DMS114 treated with DMSO at 0.1 percent for 48 hours (cell line): ENCODE measurements around the gene RFXANK.
A peak's percentile ranks its signal among the peaks of the same experiment; 100 is the strongest.
"Not testable (repeated sequence)": the region's sequence is repeated elsewhere in the genome, so short reads cannot be mapped to it uniquely, and the experiment has no call there.

ENCODE experiments used
- DNase-seq: peaks from one replicate; lab custom pipeline; 2025; ENCODE audit not compliant: unreplicated experiment; lab: John Stamatoyannopoulos, UW

The RFXANK gene, protein sequence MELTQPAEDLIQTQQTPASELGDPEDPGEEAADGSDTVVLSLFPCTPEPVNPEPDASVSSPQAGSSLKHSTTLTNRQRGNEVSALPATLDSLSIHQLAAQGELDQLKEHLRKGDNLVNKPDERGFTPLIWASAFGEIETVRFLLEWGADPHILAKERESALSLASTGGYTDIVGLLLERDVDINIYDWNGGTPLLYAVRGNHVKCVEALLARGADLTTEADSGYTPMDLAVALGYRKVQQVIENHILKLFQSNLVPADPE

DNA sequence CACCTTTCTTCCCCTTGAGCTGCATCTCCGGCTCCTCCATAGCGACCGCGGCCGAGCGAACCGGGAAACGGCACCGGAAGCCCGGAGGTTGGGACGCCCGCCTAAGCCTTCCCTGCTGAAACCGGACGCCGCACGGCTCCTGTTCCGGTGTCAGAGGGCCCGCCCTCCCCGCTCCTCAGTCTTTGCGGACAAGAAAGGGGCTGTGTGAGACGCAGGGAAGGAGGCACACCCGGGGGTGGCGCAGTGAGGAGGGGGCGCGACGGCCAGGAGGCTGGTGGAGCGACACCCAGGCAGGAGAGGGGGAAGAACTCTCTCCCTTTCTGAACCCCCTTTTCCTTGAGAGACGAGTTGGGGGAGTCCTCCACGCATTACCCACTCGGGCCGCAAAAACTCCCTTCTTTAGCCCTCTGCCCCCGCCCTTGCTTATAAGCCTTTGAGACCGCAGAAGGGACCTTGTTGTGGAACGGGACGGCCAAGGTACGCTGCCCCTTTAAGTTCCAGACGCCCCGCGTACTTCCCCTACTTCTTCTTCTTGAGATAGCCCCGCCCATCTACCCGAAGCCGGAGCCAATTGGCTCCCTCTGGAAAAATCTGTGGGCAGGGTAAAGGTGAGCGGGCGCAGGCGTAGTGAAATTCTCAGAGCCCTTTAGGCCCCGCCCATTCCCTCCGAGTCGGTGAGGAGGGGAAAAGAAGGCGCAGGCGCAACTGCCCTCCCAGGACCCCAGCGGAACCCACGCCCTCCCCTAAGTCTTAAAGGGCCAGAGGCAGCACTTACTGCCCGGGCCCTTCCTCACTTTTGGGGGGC is at the start of gene RFXANK, which contains the start of gene BORCS8:
Gene RFXANK, plus strand, starts transcription at position 181 of the 805 bp plus-strand sequence. CDS start 1,689 bp downstream, outside the sequence.
Gene BORCS8, minus strand, starts transcription at position 75 of the 805 bp plus-strand sequence. Its CDS starts 35 bp downstream, at position 40.
- peak; percentile 99 for DNase-seq

DNA sequence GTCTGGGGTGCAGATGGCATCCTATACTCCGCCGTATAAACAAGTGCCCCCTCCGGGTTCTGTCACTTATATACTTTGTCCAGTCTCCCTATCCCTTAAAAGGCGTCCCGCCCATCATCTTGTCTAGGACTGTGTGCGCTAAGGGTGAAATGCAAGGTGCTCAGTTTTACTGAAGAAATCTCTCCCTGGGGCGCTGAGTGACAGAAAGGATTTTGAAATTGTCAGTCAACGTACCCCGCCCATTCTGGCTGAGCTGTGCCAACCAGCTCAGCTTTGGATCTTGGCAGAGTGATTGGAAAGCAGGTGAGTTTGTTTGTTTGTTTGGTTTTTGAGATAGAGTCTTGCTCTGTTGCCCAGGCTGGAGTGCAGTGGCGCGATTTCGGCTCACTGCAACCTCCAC is 49.7 kb upstream of the RFXANK start:
- no peak for DNase-seq

DNA sequence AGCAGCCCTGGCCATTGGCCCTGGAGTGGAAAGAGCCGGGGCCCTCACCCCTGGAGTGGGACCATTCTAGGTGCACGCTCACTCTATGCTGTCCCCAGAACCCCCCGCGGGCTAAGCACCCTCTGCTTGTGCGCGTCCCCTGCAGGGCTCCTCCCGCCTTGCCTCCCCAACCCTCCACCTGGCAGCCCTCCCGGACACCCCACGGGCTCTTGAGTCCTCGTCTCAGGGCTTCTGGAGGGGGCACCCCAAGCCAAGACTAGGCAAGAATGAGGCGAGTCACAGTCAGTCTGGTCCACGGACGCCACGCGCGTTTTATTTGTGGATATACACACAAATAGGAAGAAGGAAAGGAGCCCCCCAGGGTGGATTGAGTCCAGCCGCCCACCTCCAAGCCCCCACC is 46.8 kb upstream of the RFXANK start:
- DNase-seq, result no peak

DNA sequence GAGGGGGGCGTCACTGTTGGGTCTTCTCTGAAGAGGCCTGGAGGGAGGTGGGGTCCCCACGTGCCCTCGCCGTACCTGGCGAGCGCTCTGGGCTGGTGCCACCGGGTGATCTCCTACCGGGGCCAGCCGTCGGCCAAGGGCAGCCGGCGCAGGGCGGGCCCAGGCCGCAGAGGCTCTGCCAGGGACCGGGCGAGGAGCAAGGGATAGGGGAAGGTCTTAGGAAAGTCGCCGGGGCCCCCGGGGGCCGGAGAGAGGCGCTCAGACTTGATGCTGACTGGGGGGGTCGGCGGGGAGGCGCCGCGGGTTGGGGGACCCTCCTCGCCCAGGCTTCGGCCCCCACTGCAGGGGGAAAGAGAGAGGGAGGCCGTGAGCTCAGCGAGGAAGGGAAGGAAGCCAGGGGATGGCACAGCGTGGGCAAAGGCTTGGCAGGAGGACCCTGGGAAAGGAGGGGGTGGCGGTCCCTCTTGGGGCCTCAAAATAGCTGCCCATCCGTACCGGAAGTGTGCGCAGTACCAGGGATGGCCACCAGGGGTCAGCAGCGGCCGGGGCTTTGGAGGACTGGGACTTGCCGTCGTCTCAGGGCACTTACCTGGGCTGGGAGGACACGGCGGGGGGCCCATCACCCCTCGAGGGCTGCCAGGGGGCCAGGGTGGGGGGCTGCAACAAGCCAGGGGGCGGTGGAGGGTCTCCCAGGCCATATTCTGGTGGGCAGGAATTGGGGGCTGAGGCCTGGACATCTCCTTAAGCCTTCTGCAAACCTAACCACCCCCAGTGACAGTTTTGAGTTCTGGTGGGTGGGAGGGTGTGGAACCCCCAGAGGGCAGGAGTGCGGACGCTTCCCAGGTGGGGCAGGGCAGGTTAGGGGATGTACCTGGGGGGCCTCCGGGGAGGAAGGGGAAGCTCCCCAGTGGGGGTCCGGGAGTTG is 46.1 kb upstream of the RFXANK start:
- peak; percentile 38 for DNase-seq

DNA sequence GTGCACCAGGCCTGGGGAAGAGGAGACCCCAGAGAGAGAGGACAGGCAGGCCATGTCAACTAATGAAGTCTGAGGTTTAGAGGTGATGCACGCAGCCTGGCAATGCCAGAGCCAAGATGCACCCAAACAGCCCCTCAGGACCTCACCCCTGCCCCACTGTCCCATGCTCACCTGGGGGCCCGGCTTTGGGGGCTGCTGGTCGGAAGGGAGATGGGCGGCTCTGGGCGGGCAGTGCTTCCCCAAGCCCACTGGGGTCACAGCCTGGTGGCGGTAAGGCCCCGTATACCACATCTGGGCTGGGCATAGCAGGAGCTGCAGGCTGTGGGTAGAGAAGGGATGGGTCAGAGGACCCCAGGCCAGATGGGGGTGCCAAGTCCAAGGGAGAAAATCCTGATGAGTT is 45.2 kb upstream of the RFXANK start:
- no peak for DNase-seq

DNA sequence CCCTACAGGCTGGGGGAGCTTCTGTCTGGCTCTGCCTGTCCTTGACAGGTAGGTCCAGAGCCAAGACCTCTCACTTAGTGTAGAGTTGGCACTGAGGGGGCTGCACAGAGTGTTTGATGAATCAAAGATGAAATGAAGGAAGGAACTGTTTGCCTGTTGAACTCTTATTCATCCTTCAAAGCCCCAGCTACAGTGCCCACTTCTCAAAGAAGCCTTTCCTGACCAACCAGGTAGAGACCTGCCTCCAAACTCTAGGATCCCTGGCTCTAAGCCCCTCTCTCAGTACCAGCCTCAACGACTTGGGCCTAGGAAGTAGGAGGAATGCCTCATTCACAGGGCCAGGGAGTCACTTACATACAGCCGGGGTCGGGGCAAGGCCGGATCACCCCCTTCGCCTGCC is 44.7 kb upstream of the RFXANK start:
- DNase-seq, result no peak

DNA sequence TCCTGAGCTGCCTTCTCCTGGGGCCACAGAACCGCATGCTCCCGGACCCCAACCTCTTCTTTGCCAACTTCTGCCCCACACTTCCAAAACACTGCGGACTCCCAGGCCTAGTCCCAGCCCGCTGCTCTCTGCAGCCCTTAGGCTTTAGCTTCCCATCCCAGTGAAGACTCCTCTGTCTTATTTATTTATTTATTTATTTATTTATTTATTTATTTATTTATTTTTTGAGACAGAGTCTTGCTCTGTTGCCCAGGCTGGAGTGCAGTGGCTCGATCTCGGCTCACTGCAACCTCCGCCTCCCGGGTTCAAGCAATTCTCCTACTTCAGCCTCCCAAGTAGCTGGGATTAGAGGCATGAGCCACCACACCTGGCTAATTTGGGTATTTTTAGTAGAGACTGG is 43.6 kb upstream of the RFXANK start:
- not testable (repeated sequence) for DNase-seq

DNA sequence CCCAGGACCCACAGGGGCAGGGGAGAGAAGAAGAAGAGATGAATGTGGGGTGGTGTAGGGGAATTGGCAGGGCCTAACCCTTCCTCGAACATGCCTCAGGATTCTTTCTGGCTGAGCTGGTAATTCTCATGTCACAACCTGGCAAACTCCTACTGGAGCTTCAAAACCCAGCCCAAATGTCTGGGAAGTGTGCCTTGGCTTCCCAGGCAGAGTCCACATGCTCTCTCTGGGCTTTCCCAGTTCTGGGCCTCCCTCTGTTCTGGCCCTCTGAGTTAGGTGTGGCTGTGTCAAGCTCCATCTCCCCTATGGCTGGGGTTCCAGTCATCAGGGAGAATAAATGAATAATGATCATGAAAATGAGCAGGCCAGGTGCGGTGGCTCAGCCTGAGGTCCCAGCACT is 42.6 kb upstream of the RFXANK start:
- no peak for DNase-seq

DNA sequence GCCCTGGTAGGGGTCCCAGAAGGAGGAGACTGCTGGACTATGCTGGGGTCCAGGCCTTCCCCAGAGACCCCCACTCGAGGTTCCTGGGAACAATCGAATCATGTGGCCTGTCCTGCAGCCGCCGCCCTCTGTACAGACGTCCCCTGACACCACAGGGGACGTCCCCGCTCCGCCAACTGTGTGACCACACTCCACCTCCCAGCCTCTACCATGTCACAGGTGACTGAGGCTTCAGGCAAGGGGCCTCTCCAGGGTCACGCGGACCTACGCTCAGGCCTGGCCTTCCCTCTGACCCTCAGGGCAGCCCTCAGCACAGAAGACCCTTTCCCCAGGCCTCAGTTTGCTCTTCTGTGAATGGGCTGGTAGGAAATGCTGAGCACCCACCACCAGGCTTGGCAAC is 40.6 kb upstream of the RFXANK start:
- DNase-seq, result no peak

DNA sequence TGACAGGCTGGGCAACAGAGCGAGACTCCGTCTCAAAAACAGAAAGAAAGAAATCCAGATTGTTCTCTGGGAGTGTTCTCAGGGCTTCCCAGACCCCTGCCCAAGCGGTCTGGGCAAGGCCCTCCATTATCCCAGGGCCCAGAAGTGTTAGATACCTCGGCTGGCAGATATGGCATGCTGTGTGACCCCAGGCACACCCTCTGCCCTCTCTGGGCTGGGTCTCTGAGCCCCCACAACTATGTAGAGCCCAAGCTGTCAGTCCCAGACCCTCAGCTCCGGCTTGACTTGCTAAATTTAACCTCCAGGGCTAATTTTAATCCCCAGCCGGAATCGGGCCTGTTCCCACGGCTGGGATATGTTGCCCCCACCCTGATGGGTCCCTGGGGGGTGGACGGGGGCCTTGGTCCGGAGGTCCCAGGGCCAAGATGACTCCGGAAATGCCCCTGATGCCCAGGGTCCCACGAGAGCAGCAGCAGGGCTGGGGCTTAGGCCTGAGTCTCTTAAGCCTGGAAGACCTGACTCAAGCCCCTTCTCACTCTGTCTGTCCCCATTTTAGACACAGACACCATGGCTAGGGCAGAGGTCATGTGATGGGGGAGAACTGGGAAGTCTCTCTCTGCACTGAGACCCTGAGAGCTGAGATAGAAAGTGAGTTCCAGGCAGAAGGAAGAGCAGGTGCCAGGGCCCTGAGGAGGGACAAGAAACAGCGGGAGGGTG is 39.2 kb upstream of the RFXANK start:
- no peak for DNase-seq

DNA sequence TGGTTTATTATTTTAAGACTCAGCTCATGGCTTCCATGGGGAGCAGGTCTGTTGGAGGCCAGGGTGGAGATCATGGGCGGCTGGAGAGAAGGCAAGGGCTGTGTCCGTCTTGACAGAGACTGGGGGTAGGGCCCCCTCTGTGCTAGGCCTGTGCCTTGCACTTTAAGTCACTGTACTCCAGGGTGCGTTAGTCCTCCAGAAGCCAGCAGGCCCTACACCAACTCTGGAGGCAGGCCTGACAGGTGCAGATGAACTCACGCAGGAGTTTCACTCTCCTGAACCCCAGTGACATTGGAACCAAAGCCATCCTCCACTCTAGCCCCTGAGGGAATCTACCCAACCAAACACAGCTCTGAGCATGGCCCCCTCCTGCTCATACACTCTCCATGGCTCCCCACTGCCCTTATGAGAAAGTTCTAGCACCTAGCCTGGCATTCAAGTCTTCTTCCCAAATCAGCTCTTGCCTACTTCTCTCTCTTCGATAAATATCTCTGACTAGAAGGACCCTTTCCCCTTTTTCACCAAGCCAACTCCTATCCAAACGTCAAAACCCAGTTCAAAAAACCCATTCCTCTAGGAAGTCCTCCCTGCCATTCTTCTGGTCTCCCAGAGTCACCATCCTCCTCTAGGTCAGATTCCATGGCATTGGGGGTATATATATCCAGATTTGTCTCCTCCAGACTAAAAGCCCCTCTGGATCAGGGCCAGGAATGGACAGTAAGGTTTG is 37.1 kb upstream of the RFXANK start:
- DNase-seq, result no peak

DNA sequence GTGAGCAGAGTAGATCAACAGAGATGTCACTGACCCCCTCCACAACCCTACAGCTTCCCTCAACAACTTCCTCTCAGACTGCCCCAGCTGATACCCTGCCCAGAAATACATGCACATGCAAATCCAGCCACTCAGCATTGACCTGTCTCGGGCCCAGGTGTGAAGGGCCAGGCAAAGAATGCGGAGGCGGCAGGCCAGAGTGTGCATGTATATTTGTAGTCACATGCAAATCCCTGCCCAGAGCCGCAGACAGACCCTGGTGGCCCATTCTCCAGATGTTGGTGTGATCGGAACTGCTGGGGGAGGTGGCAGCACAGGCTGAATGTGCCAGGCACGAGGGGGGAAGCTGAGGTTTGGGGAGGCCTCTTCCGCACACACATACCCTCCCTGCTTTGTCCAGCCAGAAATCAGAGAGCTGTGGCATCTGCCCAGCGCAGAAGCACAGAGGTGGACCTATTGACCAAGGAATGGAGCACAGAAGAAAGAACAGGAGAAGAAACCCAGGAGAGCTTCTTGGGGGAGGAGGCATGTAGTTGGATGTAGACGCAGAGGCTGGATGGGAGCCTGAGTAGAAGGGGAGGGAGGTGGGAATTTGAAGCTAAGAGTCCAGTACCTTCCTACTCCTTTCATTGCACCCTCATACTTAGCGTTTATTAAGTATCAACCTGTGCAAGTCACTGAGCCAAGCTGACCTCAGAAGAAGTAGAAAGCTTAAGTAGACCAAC is 36.4 kb upstream of the RFXANK start:
- no peak for DNase-seq

DNA sequence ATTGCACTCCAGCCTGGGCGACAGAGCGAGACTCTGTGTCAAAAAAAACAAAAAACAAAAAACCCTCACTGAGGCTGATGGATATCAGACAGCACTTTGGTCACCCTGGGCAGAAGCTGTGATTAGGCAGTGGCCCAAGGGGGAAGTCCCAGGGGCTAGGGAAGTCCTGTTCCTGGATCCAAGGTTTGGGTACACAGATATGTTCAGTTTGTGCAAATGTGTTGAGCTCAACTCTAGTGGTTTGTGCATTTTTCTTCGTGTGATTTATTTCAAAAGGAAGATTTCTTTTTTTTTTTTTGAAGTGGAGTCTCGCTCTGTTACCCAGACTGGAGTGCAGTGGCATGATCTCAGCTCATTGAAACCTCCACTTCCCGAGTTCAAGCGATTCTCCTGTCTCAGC is 34.2 kb upstream of the RFXANK start:
- no peak for DNase-seq

DNA sequence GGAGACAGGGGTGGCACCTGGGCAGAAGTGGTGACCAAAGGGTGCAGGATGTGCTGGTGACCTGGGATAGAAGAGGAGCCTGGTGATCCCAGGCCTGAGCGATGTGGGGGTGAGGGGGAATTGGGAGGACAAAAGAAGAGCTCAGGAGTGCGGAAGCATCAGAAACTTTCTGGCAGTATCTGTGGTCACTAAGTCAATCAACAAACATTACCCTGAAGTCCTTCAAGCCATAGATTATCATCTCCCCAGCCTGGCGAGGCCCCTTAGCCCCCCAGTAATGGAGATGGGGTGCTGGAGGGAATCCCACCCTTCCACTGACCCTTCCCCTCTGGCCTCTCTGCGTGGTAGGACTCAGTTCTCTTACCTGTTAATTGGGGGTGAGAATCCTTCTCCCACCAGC is 32.5 kb upstream of the RFXANK start:
- no peak for DNase-seq

DNA sequence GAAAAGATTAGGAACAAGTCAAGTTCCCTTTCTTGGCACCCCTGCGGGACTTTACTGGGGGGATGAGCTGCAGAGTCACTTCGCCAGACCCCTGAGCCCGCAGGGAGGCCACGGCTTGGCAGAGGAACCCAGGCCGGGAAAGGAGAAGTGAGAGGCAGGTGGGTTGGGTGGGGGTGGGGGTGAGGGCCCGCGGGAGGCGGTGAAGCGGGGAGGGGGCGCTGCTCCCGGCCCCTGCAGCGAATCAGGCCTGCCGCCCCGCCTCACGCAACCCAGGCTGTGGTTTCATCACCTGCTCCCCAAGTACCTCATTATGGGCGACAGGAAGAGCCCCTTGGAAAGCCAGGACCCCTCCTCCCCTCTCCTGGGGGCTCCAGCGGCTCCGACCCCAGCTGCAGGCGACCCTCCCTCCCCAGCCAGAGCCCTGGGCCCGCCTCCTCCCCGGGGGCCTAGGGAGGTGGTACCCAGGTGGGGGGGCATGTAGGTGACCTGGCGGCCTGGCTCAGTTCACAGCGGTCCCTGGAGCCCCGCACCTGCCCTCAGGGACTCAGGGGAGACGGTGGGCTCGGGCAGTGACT is 31.5 kb upstream of the RFXANK start:
- DNase-seq, result no peak

DNA sequence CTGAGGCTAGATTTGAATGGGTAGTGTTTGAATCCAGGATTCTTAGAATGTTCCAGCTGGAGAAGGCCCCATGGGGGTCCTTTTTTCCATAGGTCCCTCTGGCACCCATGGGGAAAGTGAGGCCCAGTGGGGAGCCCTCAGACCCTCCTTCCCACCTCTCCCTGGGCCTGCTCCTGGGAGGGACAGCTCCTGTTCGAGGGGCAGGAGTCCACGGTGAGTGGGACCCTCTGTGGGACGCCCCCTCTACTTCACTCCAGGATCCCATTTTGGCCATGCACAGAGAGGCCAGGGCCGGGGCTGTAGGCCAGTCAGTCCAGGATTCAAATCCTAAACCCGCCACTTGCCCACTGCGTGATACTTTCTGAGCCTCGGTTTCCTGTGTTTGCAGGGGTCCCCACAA is 29.6 kb upstream of the RFXANK start:
- no peak for DNase-seq

DNA sequence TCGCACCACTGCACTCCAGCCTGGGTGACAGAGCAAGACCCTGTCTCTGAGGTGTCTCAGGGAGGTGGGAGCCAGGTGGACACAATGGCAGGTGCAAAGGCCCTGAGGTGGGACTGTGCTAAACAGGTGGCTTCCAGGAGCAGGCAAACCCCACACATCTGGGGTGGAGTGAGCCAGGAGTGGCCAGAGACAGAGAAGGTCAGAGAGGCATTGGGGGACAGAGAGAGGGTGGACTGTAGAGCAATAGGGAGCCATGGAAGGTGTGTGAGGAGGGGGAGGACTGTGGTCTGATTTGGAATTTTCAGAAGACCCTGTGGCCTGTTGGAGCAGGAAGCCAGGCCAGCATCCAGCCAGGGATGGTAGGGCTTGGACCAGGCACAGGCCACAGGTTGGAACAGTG is 26.7 kb upstream of the RFXANK start:
- no peak for DNase-seq

DNA sequence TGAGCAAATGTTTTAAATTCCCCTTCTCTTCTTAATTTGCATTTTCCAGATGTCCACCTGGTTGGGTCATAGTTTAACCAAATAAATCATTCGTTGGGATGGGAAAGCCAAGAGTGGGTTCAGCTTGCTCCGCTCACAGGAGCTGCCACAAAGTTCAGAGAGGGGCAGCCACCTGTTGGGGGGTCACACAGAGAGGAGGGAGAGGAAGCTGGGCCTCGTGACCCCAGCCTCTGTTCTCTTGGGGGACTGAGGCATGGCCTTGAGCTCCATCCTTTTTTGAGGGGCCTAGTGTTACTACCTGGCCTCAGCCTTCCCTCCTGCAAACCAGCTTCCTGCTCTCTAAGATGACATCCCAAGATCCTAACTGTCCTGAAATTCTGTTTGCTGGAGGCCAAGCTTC is 24.4 kb upstream of the RFXANK start:
- DNase-seq, result no peak
